HG03442 (cell line): ENCODE data around the gene PIK3R5.
"Not testable (repeated sequence)": the region's sequence is repeated elsewhere in the genome, so short reads cannot be mapped to it uniquely, and the experiment has no call there.

Experiments used
- ATAC-seq: cut with Tn5 transposase; IDR thresholded peaks from one replicate; pipeline ENCODE4 v1.9.1; 2021; ENCODE audit warnings: mild to moderate bottlenecking, moderate library complexity; ENCODE audit not compliant: unreplicated experiment

Gene PIK3R5

GRCh38 chr17:8861495-8862181 lies 103.9 kb downstream of the PIK3R5 start:
- ATAC-seq: no peak

DNA sequence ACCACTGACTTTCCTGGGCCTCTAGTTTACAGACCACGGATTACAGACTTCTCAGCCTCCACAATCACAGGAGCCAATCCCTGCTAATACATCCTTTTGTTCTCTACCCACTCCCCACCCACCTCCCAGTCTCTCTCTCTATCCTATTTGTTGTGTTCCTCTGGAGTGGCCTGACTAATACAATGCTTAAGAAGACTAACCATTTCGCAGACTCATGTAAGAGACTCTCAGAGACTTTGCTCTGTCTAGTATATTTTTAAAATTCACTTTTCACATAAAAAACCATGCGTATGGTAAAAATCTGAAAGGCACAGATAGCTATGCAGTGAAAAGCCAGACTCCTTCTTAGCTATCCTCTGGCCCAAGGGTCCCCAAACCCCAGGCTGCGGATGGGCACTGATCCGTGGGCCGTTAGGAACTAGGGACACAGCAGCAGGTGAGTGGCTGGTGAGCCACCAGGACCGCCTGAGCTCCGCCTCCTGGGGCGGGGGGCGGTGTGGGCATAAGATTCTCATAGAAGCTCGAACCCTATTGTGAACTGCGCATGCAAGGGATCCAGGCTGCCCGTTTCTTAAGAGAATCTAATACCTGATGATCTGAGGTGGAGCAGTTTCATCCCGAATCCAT lies 105.6 kb downstream of the PIK3R5 start:
- ATAC-seq: no peak

DNA sequence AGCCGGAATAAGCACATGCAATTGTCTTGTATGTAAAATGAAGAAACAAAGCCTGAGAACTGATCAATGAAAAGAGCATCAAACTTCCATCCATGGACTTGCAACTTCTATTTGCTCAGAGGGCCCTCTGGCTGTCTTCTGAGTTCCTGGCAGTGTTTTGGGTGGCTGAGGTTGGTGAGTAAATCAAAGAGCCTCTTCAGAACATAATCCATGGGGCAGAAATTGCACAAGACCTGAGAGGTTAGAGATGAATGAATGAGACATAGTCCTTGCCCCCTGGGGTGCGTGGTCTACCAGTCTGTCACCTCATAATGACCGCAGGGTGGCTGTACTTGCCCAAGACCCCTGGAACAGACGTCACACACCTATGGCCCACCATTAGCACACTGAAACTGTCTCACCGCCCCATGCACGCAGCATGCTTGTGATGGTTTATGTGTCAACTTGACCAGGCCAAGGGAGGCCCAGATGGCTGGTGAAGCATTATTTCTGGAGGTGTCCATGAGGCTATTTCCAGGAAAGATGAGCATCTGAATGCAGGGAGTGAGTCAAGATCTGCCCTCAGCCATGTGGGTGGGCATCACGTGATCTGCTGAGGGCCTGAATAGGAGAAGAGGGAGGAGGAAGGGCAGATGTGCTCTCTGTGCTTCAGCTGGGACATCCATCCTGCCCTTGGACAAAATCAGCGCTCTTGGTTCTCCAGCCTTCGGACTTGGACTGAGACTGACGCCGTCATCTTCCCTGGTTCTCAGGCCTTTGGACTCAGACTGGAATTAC lies 106.3 kb downstream of the PIK3R5 start:
- ATAC-seq: no peak

GRCh38 chr17:8857919-8858318 lies 107.6 kb downstream of the PIK3R5 start:
- ATAC-seq: no peak

DNA sequence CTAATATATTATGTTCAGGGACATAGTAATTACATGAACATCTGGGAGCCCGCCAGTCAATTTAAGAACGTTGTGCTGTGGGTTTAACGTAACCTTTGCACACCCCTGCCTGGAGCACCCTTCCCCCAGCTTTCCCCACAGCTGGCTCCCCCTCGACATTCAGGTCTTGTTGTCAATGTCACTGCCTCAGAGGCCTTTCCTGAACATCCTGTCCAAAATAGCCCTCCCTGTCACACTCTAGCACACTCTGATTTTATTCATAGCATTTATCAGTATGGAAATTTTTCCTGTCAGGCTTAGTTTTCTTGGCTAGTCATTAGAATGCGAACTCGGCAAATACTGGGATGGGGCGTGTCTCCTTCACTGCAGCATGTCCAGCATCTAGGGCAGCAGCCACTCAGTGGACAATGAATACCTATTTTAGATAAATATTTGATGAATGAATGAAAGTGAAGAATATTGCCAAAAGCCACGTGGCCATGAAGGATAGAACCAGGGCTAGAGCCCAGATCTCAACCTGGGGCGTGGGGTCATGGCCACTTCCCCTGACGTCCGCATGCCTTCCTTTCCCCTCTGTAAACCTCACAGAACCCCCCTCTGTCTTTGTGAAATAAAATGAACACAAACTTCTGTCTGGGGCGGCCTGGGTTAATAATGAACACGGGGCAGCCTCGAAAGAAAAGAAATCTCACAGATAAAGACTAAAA lies 108.5 kb downstream of the PIK3R5 start:
- ATAC-seq: no peak

DNA sequence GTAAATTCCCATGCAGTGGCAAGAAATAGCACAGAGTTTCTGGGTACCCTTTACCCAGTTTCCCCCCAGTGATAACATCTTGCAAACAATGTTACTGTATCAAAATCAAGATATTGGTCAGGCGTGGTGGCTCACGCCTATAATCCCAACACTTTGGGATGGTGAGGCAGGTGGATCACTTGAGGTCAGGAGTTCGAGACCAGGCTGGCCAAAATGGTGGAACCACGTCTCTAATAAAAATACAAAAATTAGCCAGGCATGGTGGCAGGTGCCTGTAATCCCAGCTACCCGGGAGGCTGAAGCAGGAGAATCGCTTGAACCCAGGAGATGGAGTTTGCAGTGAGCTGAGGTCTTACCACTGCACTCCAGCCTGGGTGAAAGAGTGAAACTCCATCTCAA lies 109.3 kb downstream of the PIK3R5 start:
- ATAC-seq: not testable (repeated sequence)

GRCh38 chr17:8855477-8856204 lies 109.9 kb downstream of the PIK3R5 start:
- no peak for ATAC-seq

GRCh38 chr17:8851600-8851999 lies 113.9 kb downstream of the PIK3R5 start:
- ATAC-seq: no peak

- no peak for ATAC-seq
Observed at GRCh38 chr17:8849311-8850041, 116.0 kb downstream of the PIK3R5 start.

- no peak for ATAC-seq
Observed at GRCh38 chr17:8847891-8848290, 117.6 kb downstream of the PIK3R5 start.

DNA sequence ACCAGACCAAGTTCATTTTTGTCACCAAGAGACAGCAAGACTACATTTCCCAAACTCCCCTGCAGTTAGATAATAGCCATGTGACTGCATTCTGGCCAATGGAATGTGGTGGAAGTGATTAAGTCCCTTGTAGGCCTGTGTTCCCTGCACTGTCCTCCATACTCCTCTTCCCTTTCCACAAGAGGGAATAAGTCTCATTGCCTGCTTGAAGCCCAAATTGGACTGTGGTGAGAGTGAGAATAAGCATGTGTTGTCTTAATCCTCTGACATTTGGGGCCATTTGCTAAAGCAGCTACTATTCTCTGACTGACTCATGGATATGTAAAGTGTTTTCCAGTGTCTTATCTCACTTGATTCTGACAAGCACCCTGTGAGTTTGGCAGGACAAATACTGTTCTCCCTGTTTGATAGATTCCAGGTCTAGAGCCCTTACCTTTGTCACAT lies 118.7 kb downstream of the PIK3R5 start:
- no peak for ATAC-seq

GRCh38 chr17:8844229-8845218 lies 121.0 kb downstream of the PIK3R5 start:
- no peak for ATAC-seq

- ATAC-seq: no peak
Observed at GRCh38 chr17:8843344-8843743, 122.2 kb downstream of the PIK3R5 start.

DNA sequence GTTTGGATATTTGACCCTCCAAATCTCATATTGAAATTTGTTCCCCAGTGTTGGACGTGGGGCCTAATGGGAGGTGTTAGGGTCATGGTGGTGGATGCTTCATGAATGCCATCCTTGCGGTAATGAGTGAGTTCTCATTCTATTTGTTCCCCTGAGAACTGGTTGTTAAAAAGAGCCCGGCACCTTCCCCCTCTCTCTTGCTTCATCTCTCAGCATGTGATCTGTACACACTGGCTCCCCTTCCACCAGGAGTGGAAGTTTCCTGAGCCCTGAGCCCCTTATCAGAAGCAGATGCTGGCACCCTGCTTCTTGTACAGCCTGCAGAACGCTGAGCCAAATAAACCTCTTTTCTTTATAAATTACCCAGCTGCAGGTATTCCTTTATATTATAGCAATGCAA lies 123.7 kb downstream of the PIK3R5 start:
- no peak for ATAC-seq

DNA sequence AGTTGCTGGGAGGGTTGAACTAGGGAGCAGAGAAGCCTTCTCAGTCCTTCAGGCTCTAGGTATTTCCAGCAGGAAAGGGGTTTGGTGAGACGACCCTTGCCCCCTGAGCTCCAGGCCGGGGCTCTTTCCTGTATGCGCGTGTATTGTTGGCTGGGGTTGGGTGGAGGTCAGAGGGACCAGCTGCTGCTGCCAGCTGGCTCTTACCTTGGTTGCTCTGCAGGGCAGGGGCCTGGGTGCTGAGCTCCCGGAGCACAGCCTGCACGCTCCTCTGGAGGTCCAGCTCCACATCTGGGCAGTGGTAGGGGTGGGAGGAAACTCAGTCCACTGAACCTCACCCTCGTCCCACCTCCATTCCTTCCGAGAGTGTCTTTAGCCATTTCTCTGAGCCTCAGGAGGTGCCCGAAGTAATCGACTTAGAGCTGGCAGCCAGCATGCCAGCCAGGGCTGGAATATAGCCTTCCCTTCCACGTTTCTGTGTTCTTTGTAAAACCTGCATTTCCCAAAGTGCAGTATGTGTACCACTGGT lies 126.0 kb downstream of the PIK3R5 start:
- no peak for ATAC-seq

- ATAC-seq: no peak
Observed at GRCh38 chr17:8838551-8839095, 126.9 kb downstream of the PIK3R5 start.

DNA sequence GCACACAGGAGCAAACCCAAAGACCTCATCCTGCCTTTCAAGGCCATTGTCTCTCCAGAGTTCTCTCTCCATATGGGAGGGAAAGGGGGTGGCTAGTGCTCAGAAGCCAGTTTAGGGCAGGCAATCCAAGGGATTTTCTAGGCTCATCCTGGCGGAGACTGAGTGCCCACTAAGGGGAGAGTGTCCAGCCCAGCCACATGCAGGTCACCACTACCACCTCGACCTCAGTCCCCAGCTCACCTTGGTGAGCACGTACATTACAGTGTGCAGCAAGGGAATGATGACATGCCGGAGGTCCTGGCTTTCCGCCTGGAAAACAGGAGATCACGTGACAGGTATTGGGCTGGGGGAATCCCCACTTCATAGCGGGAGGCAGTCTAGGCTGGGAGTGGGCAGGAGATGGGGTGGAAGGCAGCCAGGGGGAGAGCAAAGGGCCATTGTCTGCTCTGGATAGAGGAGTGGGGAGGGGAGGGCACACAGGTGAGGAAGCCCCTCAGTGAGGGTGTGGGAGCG lies 127.9 kb downstream of the PIK3R5 start:
- no peak for ATAC-seq
